Upper lobe of left lung (tissue), 6 donors: Measurements from ENCODE around the gene SFXN1. TPM values are rescaled to one million over a fixed set of nuclear protein-coding genes. Genes with fewer than 3 reads are reported as not detected.

ENCODE experiments used
- ATAC-seq, 2 donors: fragments of 200-7000 bp; cut with Tn5 transposase; one replicate each; pipeline ENCODE4 v1.9.1; 2022; ENCODE audit warnings: mild to moderate bottlenecking in 2 of 2, moderate library complexity in 2 of 2; ENCODE audit not compliant: low FRiP score in 2 of 2
- DNase-seq, 2 donors: peaks; one replicate each; pipeline ENCODE4 v3.0.0-alpha.2; 2019 to 2020
- H3K27ac ChIP-seq, 4 donors: fragments of 200-600 bp; sonication (generic); one replicate each; pipeline ENCODE4 v1.5.1; 2016 to 2019
- H3K27me3 ChIP-seq, 4 donors: fragments of 200-600 bp; sonication (generic); one replicate each; pipeline ENCODE4 v1.5.1; 2017 to 2019
- H3K36me3 ChIP-seq, 4 donors: fragments of 200-600 bp; sonication (generic); one replicate each; pipeline ENCODE4 v1.5.1; 2016 to 2019
- H3K4me1 ChIP-seq, 4 donors: fragments of 200-600 bp; sonication (generic); one replicate each; pipeline ENCODE4 v1.5.1; 2018 to 2019
- H3K4me3 ChIP-seq, 4 donors: fragments of 200-600 bp; sonication (generic); one replicate each; pipeline ENCODE4 v1.5.1; 2017 to 2019; ENCODE audit warnings: mild to moderate bottlenecking in 2 of 4, moderate library complexity in 1 of 4
- H3K9me3 ChIP-seq, 4 donors: fragments of 200-600 bp; sonication (generic); one replicate each; pipeline ENCODE4 v1.5.1; 2018 to 2019
- EP300 ChIP-seq, 4 donors: sonication (generic); formaldehyde crosslinking; IDR thresholded peaks; one replicate each; pipeline ENCODE4 v1.5.1; 2017; ENCODE audit warnings: antibody characterized with exemption in 4 of 4, control low read depth in 2 of 4
- POLR2A ChIP-seq, 4 donors: fragments of 450-650 bp; IDR thresholded peaks; one replicate each; pipeline ENCODE4 v1.5.1; 2016 to 2017; ENCODE audit warnings: antibody characterized with exemption in 4 of 4, mild to moderate bottlenecking in 2 of 4
- POLR2AphosphoS5 ChIP-seq, 2 donors: sonication (generic); formaldehyde crosslinking; IDR thresholded peaks; one replicate each; pipeline ENCODE4 v1.5.1; 2017; ENCODE audit warnings: antibody characterized with exemption in 2 of 2
- WGBS, 2 donors: methylation state at CpG; one replicate each; pipeline ENCODE4 v1.1.5; 2017 to 2018; 5-methylcytosine and 5-hydroxymethylcytosine counted together
- total RNA-seq, 6 donors: library from RNA; depleted of rRNA in 4 of 6; stranded (reverse); fragments of >200 nt in 4 of 6; gene quantifications; one replicate each; pipeline versions ENCODE4 v1.1.0 to v1.2.1, GENCODE V29; 2016 to 2021
- TF ChIP-seq, protein P1 (sequence below), 6 experiments: fragments of 450-650 bp in 4 of 6; fragments of 200-600 bp in 2 of 6; sonication (generic) in 2 of 6; IDR thresholded peaks; one replicate each; pipeline ENCODE4 v1.5.1; 2016 to 2019; ENCODE audit warnings: antibody characterized with exemption in 6 of 6
- donor health status: DM: no; HTN: no; CAD: no; lungs with moderate emphysema.
- donor health status: DM: no; HTN: yes; CAD: no; lungs with severe emphysema.

The SFXN1 gene
- total RNA-seq, 6 donors from 2014 or later = 5.2 to 47.1 (median 18.3) TPM

- no peak overlapping the region for H3K4me3 ChIP-seq
- ATAC-seq (no peak), DNase-seq (no peak)
- WGBS, 2 donors = 78 to 79% methylated on average over 2 of the region's 2 CpGs
- H3K4me1 ChIP-seq = no peaks in the 10 kb centered on the region
- no peak for TF ChIP-seq EP300 (IDR thresholded peaks at IDR 0.05)
- TF ChIP-seq, protein P1, sequence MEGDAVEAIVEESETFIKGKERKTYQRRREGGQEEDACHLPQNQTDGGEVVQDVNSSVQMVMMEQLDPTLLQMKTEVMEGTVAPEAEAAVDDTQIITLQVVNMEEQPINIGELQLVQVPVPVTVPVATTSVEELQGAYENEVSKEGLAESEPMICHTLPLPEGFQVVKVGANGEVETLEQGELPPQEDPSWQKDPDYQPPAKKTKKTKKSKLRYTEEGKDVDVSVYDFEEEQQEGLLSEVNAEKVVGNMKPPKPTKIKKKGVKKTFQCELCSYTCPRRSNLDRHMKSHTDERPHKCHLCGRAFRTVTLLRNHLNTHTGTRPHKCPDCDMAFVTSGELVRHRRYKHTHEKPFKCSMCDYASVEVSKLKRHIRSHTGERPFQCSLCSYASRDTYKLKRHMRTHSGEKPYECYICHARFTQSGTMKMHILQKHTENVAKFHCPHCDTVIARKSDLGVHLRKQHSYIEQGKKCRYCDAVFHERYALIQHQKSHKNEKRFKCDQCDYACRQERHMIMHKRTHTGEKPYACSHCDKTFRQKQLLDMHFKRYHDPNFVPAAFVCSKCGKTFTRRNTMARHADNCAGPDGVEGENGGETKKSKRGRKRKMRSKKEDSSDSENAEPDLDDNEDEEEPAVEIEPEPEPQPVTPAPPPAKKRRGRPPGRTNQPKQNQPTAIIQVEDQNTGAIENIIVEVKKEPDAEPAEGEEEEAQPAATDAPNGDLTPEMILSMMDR (IDR thresholded peaks at IDR 0.05) = no peak
- no peak for TF ChIP-seq POLR2AphosphoS5 (IDR thresholded peaks at IDR 0.05)
- no peak for TF ChIP-seq POLR2A (IDR thresholded peaks at IDR 0.05)
- no peak overlapping the region for H3K27ac ChIP-seq
- H3K36me3 ChIP-seq = no peaks in the 10 kb centered on the region
- H3K9me3 ChIP-seq = no peaks in the 10 kb centered on the region
- no peaks in the 10 kb centered on the region for H3K27me3 ChIP-seq
These were observed 88.3 kb downstream of the SFXN1 start for GRCh38 chr5:175566697-175567096.

- 77 to 85% methylated on average over 1 of the region's 1 CpG for WGBS, 2 donors
- Histone ChIP-seq H3K36me3 (no peaks in the 10 kb centered on the region), H3K4me1 (no peaks in the 10 kb centered on the region), H3K27me3 (no peaks in the 10 kb centered on the region), H3K27ac (no peak overlapping the region), H3K9me3 (no peaks in the 10 kb centered on the region), H3K4me3 (no peak overlapping the region)
- TF ChIP-seq POLR2A (IDR thresholded peaks at IDR 0.05) (no peak), POLR2AphosphoS5 (IDR thresholded peaks at IDR 0.05) (no peak), EP300 (IDR thresholded peaks at IDR 0.05) (no peak)
- TF ChIP-seq, protein P1 (IDR thresholded peaks at IDR 0.05) = no peak
- no peak for ATAC-seq
- DNase-seq = no peak
These were observed 89.6 kb downstream of the SFXN1 start for GRCh38 chr5:175567954-175568353.

DNA sequence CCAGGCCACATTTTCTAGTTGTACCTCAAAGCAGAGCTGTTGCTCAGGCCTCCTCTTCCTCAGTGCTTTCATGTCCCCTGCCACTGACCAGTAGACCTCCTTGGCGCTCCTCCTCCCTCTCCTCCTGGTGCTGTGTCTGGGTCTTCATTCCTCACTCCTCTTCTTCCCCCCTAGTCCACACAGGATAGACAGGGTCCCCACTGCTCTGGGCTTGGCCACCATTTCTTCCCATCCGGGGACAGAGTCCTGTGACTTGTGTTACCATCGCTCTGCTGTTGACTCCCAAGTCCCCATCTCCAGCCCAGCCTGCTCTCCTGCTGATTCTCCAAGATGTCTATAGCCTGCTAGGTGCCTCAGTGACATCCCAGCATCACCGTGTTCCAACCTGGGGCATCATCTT, 91.3 kb downstream of the SFXN1 start:
- no peak overlapping the region for H3K4me3 ChIP-seq
- 91 to 93% methylated on average over 4 of the region's 4 CpGs for WGBS, 2 donors
- ATAC-seq (no peak), DNase-seq (no peak)
- TF ChIP-seq, protein P1 (IDR thresholded peaks at IDR 0.05) = no peak
- TF ChIP-seq POLR2AphosphoS5 (IDR thresholded peaks at IDR 0.05) = no peak
- TF ChIP-seq POLR2A (IDR thresholded peaks at IDR 0.05) = no peak
- TF ChIP-seq EP300 (IDR thresholded peaks at IDR 0.05) = no peak
- no peaks in the 10 kb centered on the region for H3K9me3 ChIP-seq
- H3K4me1 ChIP-seq = no peaks in the 10 kb centered on the region
- no peak overlapping the region for H3K27ac ChIP-seq
- H3K36me3 ChIP-seq = no peaks in the 10 kb centered on the region
- H3K27me3 ChIP-seq = no peaks in the 10 kb centered on the region

GRCh38 chr5:175572886-175573285, 94.5 kb downstream of the SFXN1 start:
- H3K4me1 ChIP-seq = no peaks in the 10 kb centered on the region
- no peaks in the 10 kb centered on the region for H3K36me3 ChIP-seq
- DNase-seq (no peak), ATAC-seq (no peak)
- H3K4me3 ChIP-seq = no peak overlapping the region
- H3K9me3 ChIP-seq = no peaks in the 10 kb centered on the region
- 59 to 69% methylated on average over 4 of the region's 4 CpGs for WGBS, 2 donors
- no peak overlapping the region for H3K27ac ChIP-seq
- TF ChIP-seq, protein P1 (IDR thresholded peaks at IDR 0.05) = no peak
- TF ChIP-seq POLR2AphosphoS5 (IDR thresholded peaks at IDR 0.05) (no peak), EP300 (IDR thresholded peaks at IDR 0.05) (no peak), POLR2A (IDR thresholded peaks at IDR 0.05) (no peak)
- H3K27me3 ChIP-seq = no peaks in the 10 kb centered on the region

GRCh38 chr5:175573493-175574269, 95.3 kb downstream of the SFXN1 start:
- H3K9me3 ChIP-seq = no peaks in the 10 kb centered on the region
- no peaks in the 10 kb centered on the region for H3K36me3 ChIP-seq
- no peak overlapping the region for H3K27ac ChIP-seq
- WGBS, 2 donors = 38 to 40% methylated on average over 15 of the region's 15 CpGs
- no peaks in the 10 kb centered on the region for H3K27me3 ChIP-seq
- no peak for ATAC-seq
- H3K4me3 ChIP-seq = no peak overlapping the region
- no peak for DNase-seq
- TF ChIP-seq, protein P1 (IDR thresholded peaks at IDR 0.05) = no peak
- no peak for TF ChIP-seq POLR2A (IDR thresholded peaks at IDR 0.05)
- TF ChIP-seq EP300 (IDR thresholded peaks at IDR 0.05) = no peak
- no peak for TF ChIP-seq POLR2AphosphoS5 (IDR thresholded peaks at IDR 0.05)
- no peaks in the 10 kb centered on the region for H3K4me1 ChIP-seq
